Osteoblast (primary cell): ENCODE data around the gene RHOF. TPM values are rescaled to one million over a fixed set of nuclear protein-coding genes. Genes with fewer than 3 reads are reported as not detected.
A peak's percentile ranks its signal among the peaks of the same experiment; 100 is the strongest.

ENCODE experiments used
- DNase-seq: peaks from one replicate; pipeline ENCODE4 v3.0.0; 2011; ENCODE audit warnings: low spot score, mixed read lengths; ENCODE audit not compliant: insufficient read length; ENCODE audit errors: missing footprints
- H2AFZ ChIP-seq: 2 replicates; pipeline ENCODE4 v1.6.0; 2011; ENCODE audit warnings: mild to moderate bottlenecking, low read length
- H3K27ac ChIP-seq: 2 replicates; pipeline ENCODE4 v1.5.1; 2011; ENCODE audit warnings: mild to moderate bottlenecking, low read depth, low read length, moderate library complexity
- H3K27me3 ChIP-seq: 2 replicates; pipeline ENCODE4 v1.6.0; 2012; ENCODE audit warnings: mild to moderate bottlenecking, control low read depth, inconsistent platforms, low read length, moderate library complexity; ENCODE audit not compliant: insufficient read depth
- H3K36me3 ChIP-seq: 2 replicates; pipeline ENCODE4 v1.5.1; 2011; ENCODE audit warnings: mild to moderate bottlenecking, low read length, control low read depth, moderate library complexity; ENCODE audit not compliant: insufficient read depth
- H3K4me1 ChIP-seq: 2 replicates; pipeline ENCODE4 v1.5.1; 2011; ENCODE audit warnings: mild to moderate bottlenecking, low read length, control low read depth, moderate library complexity; ENCODE audit not compliant: insufficient read depth
- H3K4me2 ChIP-seq: 2 replicates; pipeline ENCODE4 v1.6.0; 2011; ENCODE audit warnings: mild to moderate bottlenecking, low read length; ENCODE audit not compliant: insufficient read depth
- H3K4me3 ChIP-seq: fragments of 200-600 bp; sonication (generic); 3 replicates; pipeline ENCODE4 v1.5.1; 2012; ENCODE audit warnings: mild to moderate bottlenecking, low read length, inconsistent platforms; ENCODE audit not compliant: insufficient read depth
- H3K79me2 ChIP-seq: 2 replicates; pipeline ENCODE4 v1.6.0; 2012; ENCODE audit warnings: mild to moderate bottlenecking, low read length, control low read depth, inconsistent platforms; ENCODE audit not compliant: insufficient read depth
- H3K9me3 ChIP-seq: 2 replicates; pipeline ENCODE4 v1.5.1; 2011; ENCODE audit warnings: low read depth, low read length, control low read depth
- H4K20me1 ChIP-seq: 2 replicates; pipeline ENCODE4 v1.6.0; 2012; ENCODE audit warnings: mild to moderate bottlenecking, low read length, control low read depth; ENCODE audit not compliant: insufficient read depth
- CTCF ChIP-seq: IDR thresholded peaks from 2 replicates; pipeline ENCODE4 v1.5.1; 2011; ENCODE audit warnings: mild to moderate bottlenecking, low read depth, low read length, moderate library complexity; ENCODE audit errors: extremely low read depth
- total RNA-seq: library from RNA; depleted of rRNA; stranded (reverse); fragments of >200 nt; gene quantifications from 2 replicates; pipeline ENCODE4 v1.2.3, GENCODE V29; 2012

RHOF gene
- total RNA-seq, 1 donor, result 8.3 TPM

GRCh38 chr12:121808623-121809022, 15.1 kb upstream of the RHOF start:
- Histone ChIP-seq H3K4me1 (peaks cover 41% of the 10 kb centered on the region), H2AFZ (no peak overlapping the region), H3K27ac (no peak overlapping the region), H3K4me3 (no peak overlapping the region), H3K36me3 (peaks cover 47% of the 10 kb centered on the region), H3K4me2 (no peak overlapping the region), H3K79me2 (peaks cover 90% of the 10 kb centered on the region), H3K9me3 (no peaks in the 10 kb centered on the region), H3K27me3 (no peaks in the 10 kb centered on the region), H4K20me1 (peaks cover 61% of the 10 kb centered on the region)
- no peak for TF ChIP-seq CTCF
- no peak for DNase-seq

- Histone ChIP-seq H3K4me2 (peak overlapping the region; percentile 99), H3K79me2 (peaks cover 82% of the 10 kb centered on the region), H3K27me3 (no peaks in the 10 kb centered on the region), H4K20me1 (peaks cover 53% of the 10 kb centered on the region), H3K9me3 (no peaks in the 10 kb centered on the region), H3K4me3 (no peak overlapping the region), H3K36me3 (peaks cover 40% of the 10 kb centered on the region), H3K4me1 (peaks cover 37% of the 10 kb centered on the region), H3K27ac (no peak overlapping the region), H2AFZ (no peak overlapping the region)
- TF ChIP-seq CTCF, result no peak
- no peak for DNase-seq
Observed at GRCh38 chr12:121807642-121808347, 14.3 kb upstream of the RHOF start.

GRCh38 chr12:121806546-121807423, 13.3 kb upstream of the RHOF start:
- H3K27ac ChIP-seq, result peak overlapping the region; percentile 56

More at GRCh38 chr12:121806546-121807423, 13.3 kb upstream of the RHOF start:
- Histone ChIP-seq H3K4me2 (peak overlapping the region; percentile 99), H2AFZ (no peak overlapping the region), H3K36me3 (peaks cover 40% of the 10 kb centered on the region), H4K20me1 (peaks cover 43% of the 10 kb centered on the region), H3K4me3 (peak overlapping the region; percentile 86), H3K4me1 (peaks cover 39% of the 10 kb centered on the region), H3K9me3 (no peaks in the 10 kb centered on the region), H3K79me2 (peaks cover 81% of the 10 kb centered on the region), H3K27me3 (no peaks in the 10 kb centered on the region)
- peak; percentile 96 for DNase-seq
- TF ChIP-seq CTCF, result no peak
